ENCODE results near the gene CIDEA.

GRCh38 chr18:12326711-12327460 lies 72.7 kb downstream of the CIDEA start:
- no peak for TF ChIP-seq CTCF (IDR thresholded peaks at IDR 0.05)
- TF ChIP-seq POLR2A (IDR thresholded peaks at IDR 0.05), result no peak

Measured in lower leg skin (tissue), 3 donors.